Activated naive CD4-positive, alpha-beta T cell treated with anti-CD3 and anti-CD28 coated beads, Interleukin-2, amount 50 U/mL, for 24 hours (primary cell): Measurements from ENCODE around the gene ZNF813.
"Not testable (repeated sequence)": the region's sequence is repeated elsewhere in the genome, so short reads cannot be mapped to it uniquely, and the experiment has no call there.

Source experiments
- H3K27ac Mint-ChIP-seq: one replicate; pipeline ENCODE4 v1.8.0; 2021; ENCODE audit warnings: mild to moderate bottlenecking, mixed read lengths
- H3K27me3 Mint-ChIP-seq: one replicate; pipeline ENCODE4 v1.8.0; 2021; ENCODE audit warnings: mixed read lengths
- H3K36me3 Mint-ChIP-seq: one replicate; pipeline ENCODE4 v1.8.0; 2021; ENCODE audit warnings: mixed read lengths
- H3K4me1 Mint-ChIP-seq: one replicate; pipeline ENCODE4 v1.8.0; 2021; ENCODE audit warnings: mixed read lengths
- H3K4me3 Mint-ChIP-seq: one replicate; pipeline ENCODE4 v1.8.0; 2021; ENCODE audit warnings: mild to moderate bottlenecking, mixed read lengths
- H3K9me3 Mint-ChIP-seq: one replicate; pipeline ENCODE4 v1.8.0; 2021; ENCODE audit warnings: mixed read lengths

ZNF813 gene

DNA sequence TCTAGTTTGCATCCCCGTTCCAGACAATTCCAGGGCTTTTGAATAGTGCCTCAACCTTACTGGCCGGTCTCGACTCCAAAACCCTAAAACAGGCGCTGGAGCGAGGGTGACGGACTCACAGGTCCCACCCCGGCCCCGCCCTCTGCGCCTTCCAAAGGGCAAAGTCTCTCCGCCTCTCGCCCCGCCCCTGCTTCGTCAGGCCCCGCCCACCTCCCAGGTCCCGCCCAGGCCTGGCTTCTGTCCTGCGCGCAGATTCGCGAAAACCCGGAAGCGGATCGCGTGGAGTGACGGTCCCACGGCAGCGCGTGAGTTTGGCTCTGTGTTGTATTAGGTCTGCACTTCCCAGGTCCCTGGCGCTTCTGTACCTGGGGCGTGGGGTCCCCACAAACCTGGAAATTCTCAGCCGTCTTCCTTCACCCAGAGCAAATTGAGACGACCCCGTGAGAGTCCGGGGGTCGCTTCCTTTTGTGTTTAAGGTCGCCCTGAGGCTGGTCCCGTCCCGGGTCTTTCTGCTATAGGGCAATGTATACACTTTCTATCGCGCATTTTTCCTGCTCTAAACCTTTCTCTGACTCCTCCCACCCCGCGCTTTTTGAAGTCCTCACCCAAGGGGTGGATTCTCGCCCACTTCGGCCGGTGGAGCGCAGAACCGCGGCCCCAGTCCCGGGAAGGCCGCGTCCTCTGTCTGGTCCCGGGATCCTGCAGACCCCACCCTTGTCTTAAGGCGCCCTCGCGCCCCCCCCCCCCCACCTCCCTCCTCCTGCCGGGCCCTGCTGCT lies at the start of gene ZNF813:
ZNF813 (plus strand) TSS at position 249 of the 778 bp plus-strand sequence. CDS start 16,090 bp downstream, outside the sequence.
- Mint-ChIP-seq H3K36me3 (peaks cover 35% of the 10 kb centered on the region), H3K4me3 (peak within 1 kb of the TSS; percentile 90), H3K27me3 (peaks cover 11% of the 10 kb centered on the region), H3K27ac (peak within 1 kb of the TSS; percentile 79), H3K9me3 (peaks cover 3% of the 10 kb centered on the region), H3K4me1 (peaks cover 39% of the 10 kb centered on the region)

- H3K27ac Mint-ChIP-seq, H3K9me3 Mint-ChIP-seq, H3K36me3 Mint-ChIP-seq, H3K27me3 Mint-ChIP-seq, H3K4me1 Mint-ChIP-seq, H3K4me3 Mint-ChIP-seq: not testable (repeated sequence)
Measured at GRCh38 chr19:53420520-53421315, 46.8 kb upstream of the ZNF813 start.

GRCh38 chr19:53422551-53422950 lies 45.0 kb upstream of the ZNF813 start:
- peaks cover 4% of the 10 kb centered on the region for H3K4me1 Mint-ChIP-seq
- H3K36me3 Mint-ChIP-seq, result peaks cover 3% of the 10 kb centered on the region
- no peaks in the 10 kb centered on the region for H3K27me3 Mint-ChIP-seq
- no peaks in the 10 kb centered on the region for H3K9me3 Mint-ChIP-seq
- H3K4me3 Mint-ChIP-seq, result no peak overlapping the region
- no peak overlapping the region for H3K27ac Mint-ChIP-seq

- H3K4me1 Mint-ChIP-seq, H3K27ac Mint-ChIP-seq, H3K4me3 Mint-ChIP-seq, H3K9me3 Mint-ChIP-seq, H3K27me3 Mint-ChIP-seq, H3K36me3 Mint-ChIP-seq: not testable (repeated sequence)
Measured at GRCh38 chr19:53423074-53423473, 44.5 kb upstream of the ZNF813 start.

DNA sequence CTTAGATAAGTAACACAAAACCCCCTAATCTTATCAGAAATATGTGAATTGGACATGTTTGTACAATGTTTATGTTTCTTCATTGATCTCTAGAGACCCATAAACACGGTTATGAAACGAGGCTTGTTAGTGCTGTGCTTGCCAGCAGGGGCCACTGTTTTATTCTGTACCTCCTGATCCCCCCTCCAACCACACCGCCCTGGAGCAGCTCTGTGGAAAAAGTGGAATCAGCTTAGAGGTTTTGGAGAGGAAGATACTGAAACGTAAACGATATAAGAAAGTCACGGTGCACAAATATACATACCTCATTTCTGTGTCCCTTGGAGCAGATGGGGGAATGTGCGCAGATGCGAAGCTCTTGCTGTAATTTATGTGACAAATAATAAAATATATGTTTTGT lies 43.9 kb upstream of the ZNF813 start:
- H3K27ac Mint-ChIP-seq, H3K4me1 Mint-ChIP-seq, H3K36me3 Mint-ChIP-seq, H3K9me3 Mint-ChIP-seq, H3K4me3 Mint-ChIP-seq, H3K27me3 Mint-ChIP-seq: not testable (repeated sequence)

GRCh38 chr19:53424968-53425597 lies 42.5 kb upstream of the ZNF813 start:
- Mint-ChIP-seq H3K4me1 (peaks cover 13% of the 10 kb centered on the region), H3K9me3 (no peaks in the 10 kb centered on the region), H3K4me3 (no peak overlapping the region), H3K27me3 (no peaks in the 10 kb centered on the region), H3K36me3 (no peaks in the 10 kb centered on the region), H3K27ac (no peak overlapping the region)

DNA sequence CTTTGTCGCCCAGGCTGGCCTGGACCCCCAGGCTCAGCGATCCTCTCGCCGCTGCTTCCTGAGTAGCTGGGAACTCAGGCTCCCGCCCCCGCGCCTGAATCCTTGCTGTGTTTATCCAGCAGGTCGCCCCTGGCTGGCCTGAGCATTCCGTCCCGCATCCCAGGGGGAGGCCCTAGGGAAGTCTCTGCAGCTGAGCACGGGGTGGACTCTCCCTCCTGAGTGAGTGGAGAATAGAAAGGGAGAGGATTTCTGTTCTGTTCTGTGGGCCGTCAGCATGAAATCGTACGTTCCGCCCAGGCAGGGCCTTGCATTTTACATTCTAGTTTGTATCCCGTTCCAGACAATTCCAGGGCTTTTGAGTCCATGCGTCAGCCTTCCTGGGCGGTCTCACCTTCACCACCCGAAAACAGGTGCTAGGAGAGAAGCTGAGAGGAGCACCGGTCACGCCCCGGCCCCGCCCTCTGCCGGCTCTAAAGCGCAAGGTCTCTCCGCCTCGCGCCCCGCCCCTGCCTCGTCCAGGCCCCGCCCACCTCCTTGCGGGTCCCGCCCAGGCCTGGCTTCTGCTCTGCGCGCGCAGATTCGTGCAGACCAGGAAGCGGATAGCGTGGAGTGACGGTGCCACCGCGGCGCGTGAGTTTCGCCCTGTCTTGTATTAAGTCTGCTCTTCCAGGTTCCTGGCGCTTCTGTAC lies 36.0 kb upstream of the ZNF813 start, which contains the start of gene ZNF761:
ZNF761 (plus strand) TSS at position 586 of the 689 bp plus-strand sequence. CDS start 15,285 bp downstream, outside the sequence.
- Mint-ChIP-seq H3K36me3 (peaks cover 24% of the 10 kb centered on the region), H3K27me3 (no peaks in the 10 kb centered on the region), H3K4me1 (peaks cover 46% of the 10 kb centered on the region), H3K9me3 (no peaks in the 10 kb centered on the region), H3K4me3 (peak within 1 kb of the TSS; percentile 91), H3K27ac (peak within 1 kb of the TSS; percentile 95)

- Mint-ChIP-seq H3K9me3 (no peaks in the 10 kb centered on the region), H3K27ac (peak overlapping the region; percentile 95), H3K4me3 (peak overlapping the region; percentile 91), H3K36me3 (peaks cover 28% of the 10 kb centered on the region), H3K27me3 (no peaks in the 10 kb centered on the region), H3K4me1 (peaks cover 46% of the 10 kb centered on the region)
Measured at GRCh38 chr19:53432088-53432661, 35.4 kb upstream of the ZNF813 start.

GRCh38 chr19:53443809-53444208 lies 23.7 kb upstream of the ZNF813 start:
- H3K27ac Mint-ChIP-seq, H3K4me3 Mint-ChIP-seq, H3K9me3 Mint-ChIP-seq, H3K4me1 Mint-ChIP-seq, H3K27me3 Mint-ChIP-seq: not testable (repeated sequence)
- peaks cover 63% of the 10 kb centered on the region for H3K36me3 Mint-ChIP-seq

GRCh38 chr19:53447196-53447595 lies 20.3 kb upstream of the ZNF813 start:
- H3K4me1 Mint-ChIP-seq, H3K4me3 Mint-ChIP-seq, H3K27me3 Mint-ChIP-seq, H3K9me3 Mint-ChIP-seq, H3K27ac Mint-ChIP-seq: not testable (repeated sequence)
- peaks cover 69% of the 10 kb centered on the region for H3K36me3 Mint-ChIP-seq

- H3K9me3 Mint-ChIP-seq, result peaks cover 37% of the 10 kb centered on the region
- H3K4me1 Mint-ChIP-seq, result no peaks in the 10 kb centered on the region
- no peaks in the 10 kb centered on the region for H3K27me3 Mint-ChIP-seq
- H3K4me3 Mint-ChIP-seq, result no peak overlapping the region
- H3K36me3 Mint-ChIP-seq, result peaks cover 67% of the 10 kb centered on the region
- no peak overlapping the region for H3K27ac Mint-ChIP-seq
Measured at GRCh38 chr19:53455828-53456227, 11.7 kb upstream of the ZNF813 start.

GRCh38 chr19:53460131-53460721 lies 7.3 kb upstream of the ZNF813 start:
- not testable (repeated sequence) for H3K27ac Mint-ChIP-seq, H3K4me3 Mint-ChIP-seq, H3K27me3 Mint-ChIP-seq, H3K4me1 Mint-ChIP-seq
- Mint-ChIP-seq H3K36me3 (peaks cover 45% of the 10 kb centered on the region), H3K9me3 (peaks cover 46% of the 10 kb centered on the region)

DNA sequence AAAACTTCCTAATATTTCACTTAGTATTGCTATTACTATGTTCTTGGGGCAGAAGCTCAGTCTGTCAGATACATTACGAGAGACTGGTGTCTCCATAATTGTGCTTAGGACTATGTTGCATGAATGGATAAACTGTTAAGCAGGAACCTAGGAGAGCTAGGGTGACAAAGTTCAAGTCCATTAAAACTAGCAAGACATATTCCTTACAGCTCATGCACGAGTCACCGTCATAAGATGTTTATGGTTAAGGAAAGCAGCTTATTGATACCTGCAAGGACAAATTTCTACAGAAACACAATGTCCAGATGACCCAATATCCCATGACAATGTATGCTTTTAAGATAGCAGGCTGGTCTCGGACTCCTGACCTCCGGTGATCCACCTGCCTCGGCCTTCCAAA lies 5.7 kb upstream of the ZNF813 start:
- H3K4me1 Mint-ChIP-seq, result peaks cover 5% of the 10 kb centered on the region
- H3K36me3 Mint-ChIP-seq, result peaks cover 29% of the 10 kb centered on the region
- H3K4me3 Mint-ChIP-seq, result no peak overlapping the region
- H3K27ac Mint-ChIP-seq, result no peak overlapping the region
- H3K27me3 Mint-ChIP-seq, result peaks cover 11% of the 10 kb centered on the region
- H3K9me3 Mint-ChIP-seq, result peaks cover 30% of the 10 kb centered on the region

DNA sequence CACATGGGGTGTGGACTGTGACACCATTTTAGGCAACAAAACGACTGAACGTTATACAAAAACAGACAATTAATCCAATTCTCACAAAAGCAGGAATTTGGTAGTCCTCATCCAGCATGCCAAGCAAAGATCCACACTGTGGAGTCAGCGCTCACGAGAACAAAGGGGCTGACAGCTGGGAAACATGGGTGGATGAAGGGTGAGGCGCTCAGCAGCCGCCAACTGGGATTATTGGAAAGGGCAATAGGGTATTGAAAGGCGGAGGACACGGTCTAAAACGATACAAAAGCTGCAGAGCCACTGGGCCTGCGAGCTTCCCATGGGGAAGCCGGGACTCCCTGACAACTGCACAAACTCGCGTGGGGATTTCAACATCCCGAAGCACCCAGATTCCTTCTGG lies 4.7 kb upstream of the ZNF813 start:
- peaks cover 9% of the 10 kb centered on the region for H3K4me1 Mint-ChIP-seq
- peaks cover 11% of the 10 kb centered on the region for H3K27me3 Mint-ChIP-seq
- peaks cover 30% of the 10 kb centered on the region for H3K9me3 Mint-ChIP-seq
- no peak overlapping the region for H3K4me3 Mint-ChIP-seq
- no peak overlapping the region for H3K27ac Mint-ChIP-seq
- H3K36me3 Mint-ChIP-seq, result peaks cover 22% of the 10 kb centered on the region

DNA sequence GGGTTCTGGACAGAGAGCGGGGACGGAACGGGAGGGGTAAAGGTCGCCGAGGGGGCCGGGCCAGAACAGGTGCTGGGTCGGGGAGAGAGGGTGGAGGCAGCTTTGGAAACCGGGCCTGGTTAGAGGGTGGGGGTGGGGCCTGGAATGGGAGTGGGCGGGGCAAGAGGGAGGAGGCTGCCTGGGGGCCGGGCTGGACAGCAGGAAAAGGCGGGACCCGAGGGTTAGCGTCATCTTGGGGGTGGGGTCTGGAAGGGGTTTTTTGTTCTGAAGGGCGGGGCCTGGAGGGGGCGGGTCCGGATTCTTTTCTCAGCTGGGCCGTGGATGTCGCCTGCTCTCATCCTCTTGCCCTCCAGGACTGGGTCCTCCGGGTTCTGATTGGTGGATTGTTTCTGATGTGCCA lies 4.3 kb upstream of the ZNF813 start:
- Mint-ChIP-seq H3K27me3 (peaks cover 11% of the 10 kb centered on the region), H3K4me3 (no peak overlapping the region), H3K4me1 (peaks cover 12% of the 10 kb centered on the region), H3K9me3 (peaks cover 28% of the 10 kb centered on the region), H3K27ac (no peak overlapping the region), H3K36me3 (peaks cover 20% of the 10 kb centered on the region)
